Neural progenitor cell (in vitro differentiated cells): ENCODE measurements around the gene PEAK3. TPM values are rescaled to one million over a fixed set of nuclear protein-coding genes. Genes with fewer than 3 reads are reported as not detected.

Source experiments
- DNase-seq: peaks from one replicate; pipeline ENCODE4 v3.0.0-alpha.2; 2016; ENCODE audit warnings: low spot score
- H2AFZ ChIP-seq: fragments of 200-600 bp; sonication (generic); replicated peaks from 2 replicates; pipeline ENCODE4 v1.6.1; 2016; ENCODE audit warnings: antibody characterized with exemption
- H3F3A ChIP-seq: fragments of 200-600 bp; sonication (generic); 2 replicates; pipeline ENCODE4 v1.6.1; 2016; ENCODE audit warnings: antibody characterized with exemption, low read depth
- H3K27ac ChIP-seq: fragments of 200-600 bp; sonication (generic); 2 replicates; pipeline ENCODE4 v1.5.1; 2016; ENCODE audit warnings: mild to moderate bottlenecking
- H3K27me3 ChIP-seq: fragments of 200-600 bp; sonication (generic); 2 replicates; pipeline ENCODE4 v1.6.1; 2016; ENCODE audit warnings: mild to moderate bottlenecking, moderate library complexity
- H3K36me3 ChIP-seq: fragments of 200-600 bp; sonication (generic); 2 replicates; pipeline ENCODE4 v1.5.1; 2016
- H3K4me1 ChIP-seq: fragments of 200-600 bp; sonication (generic); 2 replicates; pipeline ENCODE4 v1.6.1; 2016; ENCODE audit warnings: mixed run types
- H3K4me2 ChIP-seq: fragments of 200-600 bp; sonication (generic); 2 replicates; pipeline ENCODE4 v1.6.1; 2016
- H3K4me3 ChIP-seq: fragments of 200-600 bp; sonication (generic); 2 replicates; pipeline ENCODE4 v1.5.1; 2016
- H3K79me2 ChIP-seq: fragments of 200-600 bp; sonication (generic); 2 replicates; pipeline ENCODE4 v1.6.1; 2016; ENCODE audit warnings: low read depth
- H3K9ac ChIP-seq: fragments of 200-600 bp; sonication (generic); 2 replicates; pipeline ENCODE4 v1.6.1; 2016
- H3K9me3 ChIP-seq: fragments of 200-600 bp; sonication (generic); 2 replicates; pipeline ENCODE4 v1.5.1; 2016; ENCODE audit warnings: low read depth
- H4K20me1 ChIP-seq: fragments of 200-600 bp; sonication (generic); 2 replicates; pipeline ENCODE4 v1.6.1; 2016; ENCODE audit warnings: low read depth
- H3K27ac Mint-ChIP-seq: 3 replicates; pipeline ENCODE4 v1.8.0; 2021; ENCODE audit warnings: mixed read lengths
- H3K27me3 Mint-ChIP-seq: 2 replicates; pipeline ENCODE4 v1.8.0; 2022; ENCODE audit warnings: low read depth, mild to moderate bottlenecking, inconsistent platforms, moderate library complexity, mixed read lengths; ENCODE audit not compliant: insufficient read depth
- H3K36me3 Mint-ChIP-seq: 3 replicates; pipeline ENCODE4 v1.8.0; 2021; ENCODE audit warnings: mixed read lengths
- H3K4me1 Mint-ChIP-seq: 3 replicates; pipeline ENCODE4 v1.8.0; 2021; ENCODE audit warnings: mixed read lengths
- H3K4me3 Mint-ChIP-seq: 3 replicates; pipeline ENCODE4 v1.8.0; 2021; ENCODE audit warnings: mild to moderate bottlenecking, moderate library complexity, mixed read lengths
- H3K9me3 Mint-ChIP-seq: 3 replicates; pipeline ENCODE4 v1.8.0; 2020; ENCODE audit warnings: mixed read lengths
- CTCF ChIP-seq: fragments of 200-600 bp; sonication (generic); IDR thresholded peaks from 2 replicates; pipeline ENCODE4 v1.5.1; 2017; ENCODE audit warnings: antibody characterized with exemption, mild to moderate bottlenecking
- EZH2 ChIP-seq: fragments of 200-600 bp; sonication (generic); IDR thresholded peaks from 2 replicates; pipeline ENCODE4 v1.6.1; 2017; ENCODE audit warnings: antibody characterized with exemption, mild to moderate bottlenecking, moderate library complexity
- EZH2phosphoT487 ChIP-seq: fragments of 200-600 bp; sonication (generic); IDR thresholded peaks from 2 replicates; pipeline ENCODE4 v1.6.1; 2017; ENCODE audit warnings: antibody characterized with exemption
- total RNA-seq: library from RNA; depleted of rRNA; stranded (reverse); fragments of >200 nt; gene quantifications from 2 replicates; pipeline ENCODE4 v1.2.3, GENCODE V29; 2015; ENCODE audit warnings: low replicate concordance

PEAK3 gene
- total RNA-seq, 1 donor from 2014 or later: not detected

DNA sequence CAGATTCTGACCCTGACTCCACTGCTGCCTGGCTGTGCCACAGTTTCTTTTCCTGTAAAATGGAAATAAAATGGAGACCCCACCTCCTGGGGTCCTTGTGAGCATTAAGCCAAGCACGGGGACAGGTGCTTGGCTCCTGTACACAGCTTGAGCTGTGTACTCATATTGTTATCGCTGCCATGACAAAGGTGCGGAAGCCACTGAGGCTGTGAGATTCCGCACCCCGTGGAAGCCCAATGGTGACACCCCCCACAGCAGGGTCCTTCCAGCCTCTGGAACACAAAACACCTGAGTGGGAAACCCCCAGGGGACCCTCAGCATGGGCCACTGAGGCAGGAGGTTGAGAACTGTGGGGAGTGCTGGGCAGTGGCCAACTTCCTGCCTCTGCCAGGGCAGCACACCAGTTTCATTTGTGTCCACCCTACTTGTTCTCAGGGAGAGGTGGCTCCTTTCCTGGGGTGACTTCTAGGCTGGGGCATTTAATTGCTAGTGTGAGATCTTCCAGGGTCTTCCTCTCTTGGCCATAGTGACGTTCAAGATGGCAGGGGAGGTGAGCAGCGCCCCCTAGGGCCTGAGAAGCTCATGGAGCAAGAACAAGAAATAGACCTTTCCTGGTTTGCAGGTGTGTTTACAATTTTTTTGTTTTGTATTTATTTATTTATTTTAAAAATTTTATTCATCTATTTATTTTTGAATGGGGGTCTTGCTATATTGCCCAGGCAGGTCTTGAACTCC, 20.4 kb downstream of the PEAK3 start:
- Histone ChIP-seq H3K79me2 (no peaks in the 10 kb centered on the region), H3K4me3 (no peak overlapping the region), H3K9me3 (no peaks in the 10 kb centered on the region), H3F3A (no peaks in the 10 kb centered on the region), H3K4me2 (no peak overlapping the region), H3K9ac (no peak overlapping the region), H3K36me3 (no peaks in the 10 kb centered on the region), H3K27ac (no peak overlapping the region), H3K4me1 (no peaks in the 10 kb centered on the region), H2AFZ (no peak overlapping the region), H4K20me1 (no peaks in the 10 kb centered on the region), H3K27me3 (no peaks in the 10 kb centered on the region)
- H3K4me1 Mint-ChIP-seq: no peaks in the 10 kb centered on the region
- peak; percentile 48 for DNase-seq
- no peak overlapping the region for H3K4me3 Mint-ChIP-seq
- H3K36me3 Mint-ChIP-seq: no peaks in the 10 kb centered on the region
- H3K27me3 Mint-ChIP-seq: peaks cover 3% of the 10 kb centered on the region
- no peak overlapping the region for H3K27ac Mint-ChIP-seq
- H3K9me3 Mint-ChIP-seq: no peaks in the 10 kb centered on the region
- TF ChIP-seq CTCF (peak; percentile 62), EZH2phosphoT487 (no peak)

DNA sequence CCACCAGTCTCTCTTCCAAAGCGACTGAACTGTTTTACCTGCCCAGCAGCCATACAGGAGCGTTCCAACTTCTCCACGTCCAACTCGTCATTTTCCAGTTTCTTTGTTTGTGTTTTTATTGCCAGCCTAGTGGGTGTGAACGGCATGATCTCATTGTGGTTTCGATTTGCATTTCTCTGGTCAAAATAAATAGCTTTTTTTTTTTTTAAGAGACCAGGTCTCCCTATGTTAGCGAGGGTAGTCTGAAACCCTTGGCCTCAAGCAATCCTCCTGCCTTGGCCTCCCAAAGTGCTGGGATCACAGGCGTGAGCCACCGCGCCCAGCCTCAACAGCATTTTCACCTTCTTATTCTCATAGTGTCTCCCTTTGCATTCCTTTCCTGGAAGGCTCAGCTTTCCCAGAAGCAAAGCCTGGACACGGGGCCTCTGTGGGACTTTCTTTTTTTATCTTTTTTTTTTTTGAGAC, 21.6 kb downstream of the PEAK3 start:
- Mint-ChIP-seq H3K27ac (no peak overlapping the region), H3K27me3 (peaks cover 3% of the 10 kb centered on the region), H3K4me1 (no peaks in the 10 kb centered on the region), H3K9me3 (no peaks in the 10 kb centered on the region), H3K36me3 (no peaks in the 10 kb centered on the region), H3K4me3 (no peak overlapping the region)
- no peaks in the 10 kb centered on the region for H3K4me1 ChIP-seq
- TF ChIP-seq CTCF (no peak), EZH2phosphoT487 (no peak), EZH2 (no peak)
- no peaks in the 10 kb centered on the region for H4K20me1 ChIP-seq
- H3K4me3 ChIP-seq: no peak overlapping the region
- no peak for DNase-seq
- H3K27me3 ChIP-seq: no peaks in the 10 kb centered on the region
- H3K9ac ChIP-seq: no peak overlapping the region
- no peak overlapping the region for H3K27ac ChIP-seq
- no peaks in the 10 kb centered on the region for H3F3A ChIP-seq
- H3K36me3 ChIP-seq: no peaks in the 10 kb centered on the region
- H3K79me2 ChIP-seq: no peaks in the 10 kb centered on the region
- H3K9me3 ChIP-seq: no peaks in the 10 kb centered on the region
- H3K4me2 ChIP-seq: no peak overlapping the region
- H2AFZ ChIP-seq: no peak overlapping the region

GRCh38 chr19:2259336-2259735, 22.6 kb downstream of the PEAK3 start:
- Histone ChIP-seq H3K9ac (no peak overlapping the region), H3K4me2 (no peak overlapping the region), H3F3A (peaks cover 3% of the 10 kb centered on the region), H3K9me3 (no peaks in the 10 kb centered on the region), H3K27ac (no peak overlapping the region), H2AFZ (no peak overlapping the region), H4K20me1 (no peaks in the 10 kb centered on the region), H3K79me2 (no peaks in the 10 kb centered on the region), H3K27me3 (no peaks in the 10 kb centered on the region), H3K4me3 (no peak overlapping the region), H3K4me1 (no peaks in the 10 kb centered on the region), H3K36me3 (no peaks in the 10 kb centered on the region)
- TF ChIP-seq EZH2phosphoT487 (no peak), EZH2 (no peak), CTCF (no peak)
- no peaks in the 10 kb centered on the region for H3K36me3 Mint-ChIP-seq
- no peak overlapping the region for H3K27ac Mint-ChIP-seq
- H3K4me1 Mint-ChIP-seq: no peaks in the 10 kb centered on the region
- no peak for DNase-seq
- peaks cover 4% of the 10 kb centered on the region for H3K27me3 Mint-ChIP-seq
- no peak overlapping the region for H3K4me3 Mint-ChIP-seq
- no peaks in the 10 kb centered on the region for H3K9me3 Mint-ChIP-seq
